Kidney epithelial cell (primary cell): ENCODE results near the gene SETMAR. TPM values are rescaled to one million over a fixed set of nuclear protein-coding genes. Genes with fewer than 3 reads are reported as not detected.

Experiments used
- DNase-seq: peaks from one replicate; pipeline ENCODE4 v3.0.0-alpha.2; 2010; ENCODE audit warnings: low read depth
- H3K27me3 ChIP-seq: 2 replicates; pipeline ENCODE4 v1.6.0; 2011; ENCODE audit warnings: low read length; ENCODE audit not compliant: control insufficient read depth, insufficient read depth
- H3K36me3 ChIP-seq: 2 replicates; pipeline ENCODE4 v1.5.1; 2011; ENCODE audit warnings: low read length; ENCODE audit not compliant: control insufficient read depth, insufficient read depth
- H3K4me3 ChIP-seq: 2 replicates; pipeline ENCODE4 v1.5.1; 2011; ENCODE audit warnings: low read depth, mild to moderate bottlenecking, control low read depth, low read length
- total RNA-seq: library from RNA; depleted of rRNA; stranded (reverse); fragments of >200 nt; gene quantifications from 2 replicates; pipeline ENCODE4 v1.2.3, GENCODE V29; 2015
- TF ChIP-seq, protein P1 (sequence below): IDR thresholded peaks from 2 replicates; pipeline ENCODE4 v1.5.1; 2011; ENCODE audit warnings: mild to moderate bottlenecking, moderate library complexity, low read length, control low read depth, inconsistent platforms; ENCODE audit not compliant: insufficient read depth, poor library complexity, severe bottlenecking

The SETMAR gene
- total RNA-seq, 1 donor from 2014 or later, result 17.8 TPM

DNA sequence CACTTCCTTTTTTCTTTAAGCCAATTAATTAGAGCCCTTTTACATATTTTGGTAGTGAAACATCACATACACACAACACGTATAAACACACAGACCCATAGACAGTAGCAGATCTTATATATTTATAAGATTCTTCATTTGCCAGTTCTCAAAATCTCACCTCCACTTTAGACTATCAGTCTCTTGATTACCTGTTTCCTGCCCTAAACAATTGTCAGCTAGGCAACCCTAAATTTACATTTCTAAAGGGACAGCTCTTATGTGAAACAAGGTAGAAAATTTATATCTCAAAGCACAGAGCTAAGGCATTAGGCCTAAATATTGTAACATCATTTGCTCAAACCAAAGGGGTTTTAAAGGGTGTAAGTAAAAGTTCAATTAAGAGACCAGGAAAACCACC lies 28.9 kb downstream of the SETMAR start:
- TF ChIP-seq, protein P1, sequence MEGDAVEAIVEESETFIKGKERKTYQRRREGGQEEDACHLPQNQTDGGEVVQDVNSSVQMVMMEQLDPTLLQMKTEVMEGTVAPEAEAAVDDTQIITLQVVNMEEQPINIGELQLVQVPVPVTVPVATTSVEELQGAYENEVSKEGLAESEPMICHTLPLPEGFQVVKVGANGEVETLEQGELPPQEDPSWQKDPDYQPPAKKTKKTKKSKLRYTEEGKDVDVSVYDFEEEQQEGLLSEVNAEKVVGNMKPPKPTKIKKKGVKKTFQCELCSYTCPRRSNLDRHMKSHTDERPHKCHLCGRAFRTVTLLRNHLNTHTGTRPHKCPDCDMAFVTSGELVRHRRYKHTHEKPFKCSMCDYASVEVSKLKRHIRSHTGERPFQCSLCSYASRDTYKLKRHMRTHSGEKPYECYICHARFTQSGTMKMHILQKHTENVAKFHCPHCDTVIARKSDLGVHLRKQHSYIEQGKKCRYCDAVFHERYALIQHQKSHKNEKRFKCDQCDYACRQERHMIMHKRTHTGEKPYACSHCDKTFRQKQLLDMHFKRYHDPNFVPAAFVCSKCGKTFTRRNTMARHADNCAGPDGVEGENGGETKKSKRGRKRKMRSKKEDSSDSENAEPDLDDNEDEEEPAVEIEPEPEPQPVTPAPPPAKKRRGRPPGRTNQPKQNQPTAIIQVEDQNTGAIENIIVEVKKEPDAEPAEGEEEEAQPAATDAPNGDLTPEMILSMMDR, result no peak
- Histone ChIP-seq H3K4me3 (no peak overlapping the region), H3K27me3 (no peaks in the 10 kb centered on the region), H3K36me3 (no peaks in the 10 kb centered on the region)
- no peak for DNase-seq

DNA sequence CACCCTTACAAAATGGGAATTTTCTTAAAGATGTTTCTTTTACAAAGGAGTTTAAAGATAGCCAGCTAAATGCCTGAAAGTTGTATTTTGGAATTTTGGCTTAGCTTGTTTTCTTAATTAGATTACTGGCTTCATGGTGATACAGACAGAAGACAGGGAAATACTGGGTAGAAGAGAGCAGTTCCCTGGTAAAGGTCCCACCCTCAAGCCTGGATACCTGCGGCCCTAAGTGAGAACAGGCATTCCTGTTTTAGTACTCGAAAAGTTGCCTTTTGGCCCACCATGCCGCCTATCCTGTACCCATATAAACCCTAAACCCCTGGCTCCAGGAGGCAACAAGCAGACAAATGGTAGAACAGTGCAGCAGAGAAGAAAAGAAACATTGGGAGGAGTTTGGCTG lies 29.4 kb downstream of the SETMAR start:
- TF ChIP-seq, protein P1, result no peak
- Histone ChIP-seq H3K36me3 (no peaks in the 10 kb centered on the region), H3K4me3 (no peak overlapping the region), H3K27me3 (no peaks in the 10 kb centered on the region)
- no peak for DNase-seq

DNA sequence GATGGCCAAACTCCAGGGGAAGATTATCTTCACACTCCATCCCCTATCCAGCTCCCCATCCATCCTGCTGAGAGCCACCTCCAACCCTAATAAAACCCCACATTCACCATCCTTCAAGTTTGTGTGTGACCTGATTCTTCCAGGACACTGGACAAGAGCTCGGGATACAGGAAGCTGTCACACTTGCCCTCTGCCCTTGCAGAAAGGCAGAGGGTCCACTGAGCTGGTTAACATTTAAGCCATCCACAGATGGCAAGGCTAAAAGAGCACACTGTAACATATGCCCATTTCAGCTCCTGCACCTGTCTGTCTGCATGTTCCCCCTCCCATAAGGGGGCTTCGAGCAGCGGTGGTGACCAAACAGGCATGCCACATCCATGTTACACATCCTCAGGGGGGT lies 29.8 kb downstream of the SETMAR start:
- no peak overlapping the region for H3K4me3 ChIP-seq
- H3K36me3 ChIP-seq, result no peaks in the 10 kb centered on the region
- no peak for DNase-seq
- TF ChIP-seq, protein P1, result no peak
- no peaks in the 10 kb centered on the region for H3K27me3 ChIP-seq

DNA sequence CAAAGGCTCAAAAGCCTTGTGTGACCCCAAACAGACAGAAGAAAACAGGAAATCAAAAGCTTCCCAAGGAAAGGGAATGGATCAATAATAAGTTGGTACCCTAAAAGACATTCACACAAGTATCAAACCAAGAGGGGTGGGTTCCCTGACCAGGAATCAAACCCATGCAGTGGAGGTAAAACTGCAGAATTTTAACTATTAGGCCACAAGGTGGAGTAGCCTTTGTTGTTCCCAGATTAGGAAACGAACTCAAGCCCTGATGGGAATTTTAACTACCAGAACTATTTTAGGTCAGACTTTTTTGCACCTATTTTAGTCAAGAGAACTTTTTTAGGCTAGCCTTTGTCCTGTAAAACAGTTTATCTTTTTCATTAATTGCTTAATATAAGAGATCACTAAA lies 31.4 kb downstream of the SETMAR start:
- Histone ChIP-seq H3K4me3 (no peak overlapping the region), H3K27me3 (no peaks in the 10 kb centered on the region), H3K36me3 (no peaks in the 10 kb centered on the region)
- TF ChIP-seq, protein P1, result no peak
- DNase-seq, result no peak

DNA sequence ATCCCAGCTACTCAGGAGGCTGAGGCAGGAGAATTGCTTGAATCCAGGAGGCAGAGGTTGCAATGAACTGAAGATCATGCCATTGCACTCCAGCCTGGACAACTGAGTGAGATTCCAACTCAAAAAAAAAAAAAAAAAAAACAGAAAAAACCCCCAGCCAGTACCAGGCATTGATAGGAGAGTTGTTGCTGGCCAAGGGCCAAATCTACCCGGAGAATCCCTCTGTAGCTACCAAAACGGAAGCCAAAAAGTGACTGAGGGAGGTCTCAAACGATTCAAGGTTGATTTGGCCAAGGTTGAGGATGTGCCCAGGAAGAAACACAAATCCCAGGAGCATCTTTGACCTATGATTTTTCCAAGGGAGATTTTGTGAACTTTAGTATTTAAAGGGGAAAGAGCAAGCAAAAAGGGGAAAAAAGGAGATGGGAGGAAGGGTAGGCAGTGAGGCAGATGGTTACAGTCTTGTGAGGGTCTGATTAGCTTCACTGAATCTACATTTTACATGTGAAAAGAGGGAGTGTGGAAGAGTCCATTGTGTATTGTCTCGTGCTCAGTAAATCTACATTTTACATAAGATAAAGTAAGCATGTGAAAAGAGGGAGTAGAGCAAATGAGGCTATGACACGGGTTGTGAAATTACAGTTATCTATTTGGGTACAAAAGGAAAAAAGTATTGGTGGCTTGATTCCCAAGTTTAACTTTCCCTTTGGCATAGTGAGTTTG lies 32.8 kb downstream of the SETMAR start:
- Histone ChIP-seq H3K36me3 (no peaks in the 10 kb centered on the region), H3K4me3 (no peak overlapping the region), H3K27me3 (no peaks in the 10 kb centered on the region)
- DNase-seq, result no peak
- TF ChIP-seq, protein P1, result no peak

DNA sequence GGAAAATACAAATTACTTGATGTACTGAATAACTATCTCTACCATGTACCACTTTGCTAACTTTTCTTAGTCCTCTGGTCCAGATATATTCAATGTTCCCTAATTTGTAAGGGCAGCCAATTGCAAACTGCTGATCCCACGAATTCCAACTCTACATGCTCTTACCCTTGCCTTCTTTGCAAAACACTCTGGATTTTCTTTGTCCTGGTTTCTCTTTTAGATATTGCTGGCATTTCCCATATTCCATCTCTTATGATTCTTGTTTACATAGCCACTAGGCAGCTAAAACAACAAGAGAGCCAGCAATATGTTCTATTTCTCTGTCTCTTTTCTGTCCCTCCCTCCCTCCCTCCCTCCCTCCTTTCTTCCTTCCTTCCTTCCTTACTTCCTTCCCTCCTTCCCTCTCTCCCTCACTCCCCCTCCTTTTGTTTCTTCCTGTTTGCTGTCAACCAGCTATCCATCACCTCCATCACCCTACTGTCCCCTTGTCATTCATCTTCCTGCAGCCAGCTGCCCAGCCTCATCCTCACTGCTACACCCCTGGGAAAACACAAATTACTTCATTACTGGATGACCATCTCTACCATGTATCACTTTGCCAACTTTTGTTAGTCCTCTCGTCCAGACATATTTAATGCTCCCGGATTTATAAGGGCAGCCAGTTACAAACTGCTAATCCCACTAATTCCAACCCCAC lies 33.8 kb downstream of the SETMAR start:
- Histone ChIP-seq H3K4me3 (no peak overlapping the region), H3K27me3 (no peaks in the 10 kb centered on the region), H3K36me3 (no peaks in the 10 kb centered on the region)
- no peak for DNase-seq
- TF ChIP-seq, protein P1, result no peak
